B cell (primary cell): ENCODE results near the gene MUC21. TPM values are rescaled to one million over a fixed set of nuclear protein-coding genes. Genes with fewer than 3 reads are reported as not detected.

Source experiments
- ATAC-seq: fragments of 200-7000 bp; cut with Tn5 transposase; one replicate; pipeline ENCODE4 v1.10.0; 2021; ENCODE audit warnings: low read depth, mild to moderate bottlenecking, moderate number of reproducible peaks, moderate library complexity
- CTCF ChIA-PET: fragments of 350-600 bp; sonication (Branson Sonifier 250); formaldehyde crosslinking; loops from one replicate; lab custom pipeline; 2021; ENCODE audit warnings: antibody characterized with exemption, inconsistent platforms; lab: Charles Lee
- POLR2A ChIA-PET: fragments of 350-600 bp; sonication (Branson Sonifier 250); formaldehyde crosslinking; loops from one replicate; lab custom pipeline; 2021; ENCODE audit warnings: antibody characterized with exemption; lab: Charles Lee
- DNase-seq: peaks from one replicate; pipeline ENCODE4 v3.0.0; 2013
- H2AFZ ChIP-seq: 2 replicates; pipeline ENCODE4 v1.6.1; 2012; ENCODE audit warnings: mild to moderate bottlenecking, low read depth, low read length; ENCODE audit not compliant: insufficient read depth, poor library complexity, severe bottlenecking
- H3K27ac ChIP-seq, 2 donors: 1 replicate in 1 of 2; 2 replicates in 1 of 2; pipeline ENCODE4 v1.5.1; 2012 to 2013; ENCODE audit warnings: low read length in 2 of 2, mild to moderate bottlenecking in 2 of 2, moderate library complexity in 1 of 2
- H3K27me3 ChIP-seq, 4 experiments: fragments of 200-600 bp in 1 of 4; sonication (generic) in 1 of 4; replicated peaks in 1 of 4; 1 replicate in 2 of 4; 2 replicates in 2 of 4; pipeline versions ENCODE4 v1.6.1 to v1.7.0; 2013 to 2016; ENCODE audit warnings: low read length in 3 of 4, mild to moderate bottlenecking in 2 of 4, mixed read lengths in 1 of 4, moderate library complexity in 1 of 4; ENCODE audit not compliant: insufficient read depth in 4 of 4, control insufficient read depth in 3 of 4; ENCODE audit errors: control extremely low read depth in 1 of 4
- H3K36me3 ChIP-seq, 2 experiments: replicated peaks in 1 of 2; 1 replicate in 1 of 2; 2 replicates in 1 of 2; pipeline versions ENCODE4 v1.6.1 to v1.7.1; 2013; ENCODE audit warnings: low read length in 1 of 2; ENCODE audit not compliant: insufficient read depth in 2 of 2, control insufficient read depth in 1 of 2; ENCODE audit errors: control extremely low read depth in 1 of 2, extremely low read depth in 1 of 2
- H3K4me1 ChIP-seq, 2 donors: fragments of 200-600 bp in 1 of 2; sonication (generic) in 1 of 2; 1 replicate in 1 of 2; 2 replicates in 1 of 2; pipeline versions ENCODE4 v1.5.1 to v1.6.1; 2013 to 2017; ENCODE audit warnings: low read length in 2 of 2; ENCODE audit not compliant: control insufficient read depth in 2 of 2, insufficient read depth in 2 of 2
- H3K4me2 ChIP-seq: replicated peaks from 2 replicates; pipeline ENCODE3; 2012; ENCODE audit warnings: mild to moderate bottlenecking, low read depth, low read length; ENCODE audit not compliant: poor library complexity, severe bottlenecking
- H3K4me3 ChIP-seq, 5 experiments: fragments of 200-600 bp in 1 of 5; sonication (generic) in 1 of 5; 1 replicate in 3 of 5; 2 replicates in 2 of 5; pipeline versions ENCODE4 v1.5.1 to v1.7.0; 2011 to 2016; ENCODE audit warnings: low read length in 4 of 5, mild to moderate bottlenecking in 4 of 5, low read depth in 2 of 5, control low read depth in 1 of 5, moderate library complexity in 1 of 5; ENCODE audit not compliant: insufficient read depth in 1 of 5; ENCODE audit errors: control extremely low read depth in 1 of 5, extremely low read depth in 1 of 5
- H3K79me2 ChIP-seq: fragments of 200-600 bp; sonication (generic); one replicate; pipeline ENCODE4 v1.6.0; 2016; ENCODE audit warnings: low read length; ENCODE audit not compliant: control insufficient read depth, insufficient read depth
- H3K9ac ChIP-seq: fragments of 200-600 bp; sonication (generic); 2 replicates; pipeline ENCODE4 v1.6.1; 2017; ENCODE audit warnings: mild to moderate bottlenecking, low read length, moderate library complexity
- H3K9me3 ChIP-seq, 3 donors: one replicate each; pipeline versions ENCODE4 v1.6.1 to v1.7.1; 2013; ENCODE audit warnings: low read length in 2 of 3; ENCODE audit not compliant: control insufficient read depth in 2 of 3, insufficient read depth in 1 of 3; ENCODE audit errors: control extremely low read depth in 1 of 3
- H4K20me1 ChIP-seq: 2 replicates; pipeline ENCODE4 v1.6.0; 2012; ENCODE audit warnings: mild to moderate bottlenecking, low read length; ENCODE audit not compliant: insufficient read depth, control insufficient read depth, poor library complexity, severe bottlenecking
- H3K27ac Mint-ChIP-seq: one replicate; pipeline ENCODE4 v1.8.0; 2021; ENCODE audit warnings: mixed read lengths
- H3K27me3 Mint-ChIP-seq: one replicate; pipeline ENCODE4 v1.8.0; 2021; ENCODE audit warnings: mixed read lengths
- H3K4me1 Mint-ChIP-seq: one replicate; pipeline ENCODE4 v1.8.0; 2021; ENCODE audit warnings: mixed read lengths
- H3K4me3 Mint-ChIP-seq: one replicate; pipeline ENCODE4 v1.8.0; 2021; ENCODE audit warnings: mixed read lengths
- H3K9me3 Mint-ChIP-seq: one replicate; pipeline ENCODE4 v1.8.0; 2022; ENCODE audit warnings: mixed read lengths; ENCODE audit not compliant: insufficient read depth
- CTCF ChIP-seq: fragments of 200-600 bp; IDR thresholded peaks from one replicate; pipeline ENCODE4 v1.8.0; 2022; ENCODE audit warnings: antibody characterized with exemption, mild to moderate bottlenecking
- EZH2 ChIP-seq: IDR thresholded peaks from 2 replicates; pipeline ENCODE4 v1.6.1; 2012; ENCODE audit warnings: borderline replicate concordance, low read depth, mild to moderate bottlenecking, moderate library complexity, low read length; ENCODE audit not compliant: insufficient read depth, poor library complexity, severe bottlenecking
- whole genome bisulfite sequencing: methylation state at CpG from one replicate; pipeline ENCODE4 v1.1.5; 2013; ENCODE audit warnings: missing lambda C conversion rate; ENCODE audit not compliant: insufficient coverage; 5-methylcytosine and 5-hydroxymethylcytosine counted together
- intact Hi-C: fragments of 100-400 bp; cut with micrococcal nuclease; formaldehyde crosslinking; loops from one replicate; pipeline ENCODE4 v1.10.0; 2022
- polyA plus RNA-seq: library from polyadenylated mRNA; depleted of rRNA; stranded (reverse); fragments of >200 nt; gene quantifications from 2 replicates; pipeline ENCODE4 v1.2.3, GENCODE V29; 2012
- total RNA-seq, 2 donors: library from RNA; stranded (reverse); fragments of 120-200 nt in 1 of 2; gene quantifications; 1 replicate in 1 of 2; 2 replicates in 1 of 2; pipeline versions ENCODE4 v1.2.3 to v1.2.4, GENCODE V29; 2013 to 2022

The MUC21 gene
- total and polyA plus RNA-seq, 2 donors (not counting 1 experiment from before 2014, with no cell fraction given) = not detected

- peaks cover 25% of the 10 kb centered on the region for H3K27me3 Mint-ChIP-seq
- no peak overlapping the region for H3K4me3 Mint-ChIP-seq
- Histone ChIP-seq H3K9me3 (no peaks in the 10 kb centered on the region), H3K4me2 (no peak overlapping the region), H3K27me3 (peaks cover 0 to 17% (median 0%) of the 10 kb centered on the region in 4 experiments), H3K9ac (no peak overlapping the region), H2AFZ (no peak overlapping the region), H4K20me1 (no peaks in the 10 kb centered on the region), H3K79me2 (no peaks in the 10 kb centered on the region), H3K4me3 (no peak overlapping the region), H3K27ac (no peak overlapping the region), H3K4me1 (no peaks in the 10 kb centered on the region), H3K36me3 (no peaks in the 10 kb centered on the region)
- ChIA-PET CTCF (no interaction called here), POLR2A (no interaction called here)
- no peak overlapping the region for H3K27ac Mint-ChIP-seq
- ATAC-seq = no peak
- intact Hi-C loops = no loop called here
- WGBS = 77% methylated on average over 7 of the region's 7 CpGs
- H3K4me1 Mint-ChIP-seq = no peaks in the 10 kb centered on the region
- DNase-seq = no peak
- H3K9me3 Mint-ChIP-seq = no peaks in the 10 kb centered on the region
- TF ChIP-seq EZH2 (no peak), CTCF (no peak)
Measured at GRCh38 chr6:31037169-31037568, 53.7 kb downstream of the MUC21 start.

- H3K9me3 ChIP-seq = no peaks in the 10 kb centered on the region
- ChIA-PET POLR2A (no interaction called here), CTCF (no interaction called here)
- H3K36me3 ChIP-seq = no peaks in the 10 kb centered on the region
- peaks cover 2% of the 10 kb centered on the region in 2 donors for H3K4me1 ChIP-seq
- TF ChIP-seq CTCF (no peak), EZH2 (no peak)
- DNase-seq (no peak), ATAC-seq (no peak)
- H2AFZ ChIP-seq = no peak overlapping the region
- no peak overlapping the region for H3K4me3 Mint-ChIP-seq
- H3K27ac ChIP-seq = no peak overlapping the region
- H3K27me3 Mint-ChIP-seq = peaks cover 25% of the 10 kb centered on the region
- no peak overlapping the region for H3K4me2 ChIP-seq
- H3K4me3 ChIP-seq = no peak overlapping the region
- H3K79me2 ChIP-seq = no peaks in the 10 kb centered on the region
- H4K20me1 ChIP-seq = no peaks in the 10 kb centered on the region
- intact Hi-C loops = no loop called here
- no peak overlapping the region for H3K27ac Mint-ChIP-seq
- H3K4me1 Mint-ChIP-seq = peaks cover 2% of the 10 kb centered on the region
- H3K9me3 Mint-ChIP-seq = no peaks in the 10 kb centered on the region
- no peak overlapping the region for H3K9ac ChIP-seq
- 50% methylated on average over 2 of the region's 3 CpGs for WGBS
- H3K27me3 ChIP-seq = peaks cover 0 to 13% (median 0%) of the 10 kb centered on the region in 4 experiments
Measured at GRCh38 chr6:31037682-31038081, 54.2 kb downstream of the MUC21 start.
